ENCODE measurements around the gene IQCK. TPM values are rescaled to one million over a fixed set of nuclear protein-coding genes. Genes with fewer than 3 reads are reported as not detected.

The IQCK gene
- total and polyA plus RNA-seq, 2 donors (not counting 3 experiments of a cell fraction or from before 2014, with no cell fraction given), result 17.2 to 18.1 TPM

DNA sequence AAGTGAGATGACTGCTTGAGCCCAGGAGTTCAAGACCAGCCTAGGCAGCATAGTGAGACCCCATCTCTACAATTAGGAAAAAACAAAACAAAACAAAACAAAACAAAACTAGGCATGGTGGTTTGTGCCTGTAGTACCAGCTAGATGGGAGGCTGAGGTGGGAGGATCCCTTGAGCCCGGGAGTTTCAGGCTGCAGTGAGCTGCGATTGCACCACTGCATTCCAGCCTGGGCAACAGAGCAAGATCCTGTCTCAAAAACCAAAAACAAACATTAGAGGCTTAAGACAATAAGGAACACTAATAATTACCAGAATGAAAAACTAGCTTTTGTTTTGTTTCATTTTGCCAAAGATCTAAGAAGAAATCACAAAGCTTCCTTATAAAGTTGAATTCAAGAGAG is 97.3 kb downstream of the IQCK start:
- Histone ChIP-seq H3K27me3 (ENCODE audit: control insufficient read depth in 2 of 2, insufficient read depth in 2 of 2, low read length in 2 of 2) (no peaks in the 10 kb centered on the region), H4K20me1 (replicated peaks; ENCODE audit: control insufficient read depth, extremely low read depth, insufficient read depth, low read length) (no peaks in the 10 kb centered on the region), H2AFZ (ENCODE audit: low read depth, low read length) (no peak overlapping the region), H3K36me3 (ENCODE audit: control insufficient read depth in 2 of 2, extremely low read depth in 1 of 2, insufficient read depth in 2 of 2, low read length in 2 of 2) (no peaks in the 10 kb centered on the region), H3K9ac (replicated peaks; ENCODE audit: extremely low read depth, insufficient read depth, low read length) (no peak overlapping the region), H3K4me1 (ENCODE audit: control insufficient read depth, extremely low read depth, insufficient read depth, low read length) (peaks cover 12% of the 10 kb centered on the region), H3K27ac (ENCODE audit: insufficient read depth, low read depth, low read length) (no peak overlapping the region), H3K9me1 (replicated peaks; ENCODE audit: control insufficient read depth, extremely low read depth, insufficient read depth, low read length) (no peaks in the 10 kb centered on the region), H3K9me3 (replicated peaks; ENCODE audit: control insufficient read depth, insufficient read depth, low read length) (no peaks in the 10 kb centered on the region), H3K79me2 (ENCODE audit: control insufficient read depth, insufficient read depth, low read length) (no peaks in the 10 kb centered on the region), H3K4me3 (replicated peaks in 1 of 3; ENCODE audit: insufficient read depth in 1 of 3, low read depth in 1 of 3, low read length in 3 of 3) (no peak overlapping the region), H3K4me2 (ENCODE audit: insufficient read depth, low read length) (no peak overlapping the region)
- no peak for TF ChIP-seq GATA2 (IDR thresholded peaks at IDR 0.05; ENCODE audit: insufficient read depth, insufficient read length, low read depth, low read length)
- TF ChIP-seq JUN (IDR thresholded peaks at IDR 0.05; ENCODE audit: borderline replicate concordance, insufficient read depth, insufficient read length, low read depth), result no peak
- TF ChIP-seq, protein P1, sequence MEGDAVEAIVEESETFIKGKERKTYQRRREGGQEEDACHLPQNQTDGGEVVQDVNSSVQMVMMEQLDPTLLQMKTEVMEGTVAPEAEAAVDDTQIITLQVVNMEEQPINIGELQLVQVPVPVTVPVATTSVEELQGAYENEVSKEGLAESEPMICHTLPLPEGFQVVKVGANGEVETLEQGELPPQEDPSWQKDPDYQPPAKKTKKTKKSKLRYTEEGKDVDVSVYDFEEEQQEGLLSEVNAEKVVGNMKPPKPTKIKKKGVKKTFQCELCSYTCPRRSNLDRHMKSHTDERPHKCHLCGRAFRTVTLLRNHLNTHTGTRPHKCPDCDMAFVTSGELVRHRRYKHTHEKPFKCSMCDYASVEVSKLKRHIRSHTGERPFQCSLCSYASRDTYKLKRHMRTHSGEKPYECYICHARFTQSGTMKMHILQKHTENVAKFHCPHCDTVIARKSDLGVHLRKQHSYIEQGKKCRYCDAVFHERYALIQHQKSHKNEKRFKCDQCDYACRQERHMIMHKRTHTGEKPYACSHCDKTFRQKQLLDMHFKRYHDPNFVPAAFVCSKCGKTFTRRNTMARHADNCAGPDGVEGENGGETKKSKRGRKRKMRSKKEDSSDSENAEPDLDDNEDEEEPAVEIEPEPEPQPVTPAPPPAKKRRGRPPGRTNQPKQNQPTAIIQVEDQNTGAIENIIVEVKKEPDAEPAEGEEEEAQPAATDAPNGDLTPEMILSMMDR (IDR thresholded peaks at IDR 0.05; ENCODE audit: extremely low read depth in 1 of 2, insufficient read depth in 1 of 2, low read depth in 1 of 2, low read length in 2 of 2), result no peak
- no peak for TF ChIP-seq FOS (IDR thresholded peaks at IDR 0.05; ENCODE audit: borderline replicate concordance, insufficient read depth, low read length)
- TF ChIP-seq POLR2A (IDR thresholded peaks at IDR 0.05; ENCODE audit: low read depth, low read length), result no peak
- no peak for TF ChIP-seq MYC (IDR thresholded peaks at IDR 0.05; ENCODE audit: low read depth, low read length)
- no peak for TF ChIP-seq MAX (IDR thresholded peaks at IDR 0.05; ENCODE audit: insufficient read depth, insufficient read length)
- BruUV-seq (replicated peaks), result no TSS peak
- DNase-seq (ENCODE audit: low read depth, low spot score), result no peak
- POLR2A ChIA-PET, result interaction anchor here (0.6 kb wide), 1 partner anchor 16 kb away, joined by 3 read pairs; no protein-coding TSS in a partner anchor
- dilution Hi-C loops (cut with MboI; ENCODE audit: extremely low pct_ligation_motif_present, low sequenced_read_pairs) (no loop called here), intact Hi-C loops (cut with micrococcal nuclease) (no loop called here)
- FAIRE-seq, result no peak
- CTCF ChIA-PET, result interaction anchor here (0.9 to 1.0 kb wide), 3 partner anchors 11 to 61 kb away, joined by 3 to 6 read pairs (median 3); no protein-coding TSS in a partner anchor

Measured in endothelial cell of umbilical vein (primary cell).